GM12878 (cell line): ENCODE measurements around the gene DDX10.

Experiments used
- BHLHE40 ChIP-seq, 2 experiments: fragments of 450-650 bp in 1 of 2; IDR thresholded peaks; 2 replicates each; pipeline ENCODE4 v1.6.1; 2011 to 2017; ENCODE audit warnings: low read depth in 2 of 2, borderline replicate concordance in 1 of 2, improper control_type of control experiment in 1 of 2, low read length in 1 of 2, mild to moderate bottlenecking in 1 of 2
- CTCF ChIP-seq, 3 experiments: IDR thresholded peaks in 2 of 3; conservative IDR thresholded peaks in 1 of 3; 2 replicates each; pipeline ENCODE4 v1.5.1; 2011; ENCODE audit warnings: low read depth in 3 of 3, low read length in 3 of 3, mild to moderate bottlenecking in 3 of 3, control low read depth in 2 of 3, moderate library complexity in 2 of 3, inconsistent platforms in 1 of 3, mixed read lengths in 1 of 3; ENCODE audit not compliant: control insufficient read depth in 2 of 3, insufficient read depth in 1 of 3; ENCODE audit errors: extremely low read depth in 1 of 3
- EP300 ChIP-seq, 2 experiments: fragments of 150-350 bp in 1 of 2; IDR thresholded peaks; 2 replicates each; pipeline ENCODE4 v1.6.1; 2011 to 2012; ENCODE audit warnings: low read depth in 2 of 2, low read length in 2 of 2, borderline replicate concordance in 1 of 2, improper control_type of control experiment in 1 of 2, inconsistent platforms in 1 of 2; ENCODE audit not compliant: control insufficient read depth in 1 of 2
- GABPA ChIP-seq: IDR thresholded peaks from 2 replicates; pipeline ENCODE4 v1.6.1; 2014; ENCODE audit warnings: antibody characterized with exemption, low read depth, mild to moderate bottlenecking, inconsistent platforms
- HDAC2 ChIP-seq: fragments of 200-600 bp; sonication (generic); IDR thresholded peaks from 2 replicates; pipeline ENCODE4 v1.6.1; 2017
- MYC ChIP-seq: IDR thresholded peaks from 2 replicates; pipeline ENCODE4 v1.6.1; 2011; ENCODE audit warnings: mild to moderate bottlenecking, low read length, moderate library complexity, inconsistent platforms; ENCODE audit not compliant: insufficient read depth, insufficient replicate concordance, insufficient read length, severe bottlenecking
- PML ChIP-seq: IDR thresholded peaks from 2 replicates; pipeline ENCODE4 v1.6.1; 2012; ENCODE audit warnings: low read length, inconsistent platforms
- POLR2AphosphoS5 ChIP-seq: IDR thresholded peaks from 2 replicates; pipeline ENCODE4 v1.6.1; 2011; ENCODE audit warnings: mild to moderate bottlenecking, low read length, inconsistent platforms
- RUNX3 ChIP-seq: IDR thresholded peaks from 2 replicates; pipeline ENCODE4 v1.6.1; 2012; ENCODE audit warnings: low read length, inconsistent platforms
- SMAD1 ChIP-seq: fragments of 450-650 bp; IDR thresholded peaks from 2 replicates; pipeline ENCODE4 v1.6.1; 2018; ENCODE audit warnings: mild to moderate bottlenecking, low read depth; ENCODE audit not compliant: partially characterized antibody
- SP1 ChIP-seq: IDR thresholded peaks from one replicate; pipeline ENCODE4 v1.6.1; 2011; ENCODE audit warnings: low read depth, low read length
- YY1 ChIP-seq: IDR thresholded peaks from 2 replicates; pipeline ENCODE4 v1.6.1; 2011; ENCODE audit warnings: low read depth, mild to moderate bottlenecking, low read length
- ZNF384 ChIP-seq: IDR thresholded peaks from 2 replicates; pipeline ENCODE4 v1.6.1; 2012; ENCODE audit warnings: low read depth, mild to moderate bottlenecking, low read length, improper control_type of control experiment, borderline replicate concordance
- ZNF687 ChIP-seq: fragments of 450-650 bp; IDR thresholded peaks from 2 replicates; pipeline ENCODE4 v1.6.1; 2017; ENCODE audit warnings: mild to moderate bottlenecking, moderate library complexity

- TF ChIP-seq YY1: no peak
- TF ChIP-seq POLR2AphosphoS5: no peak
- TF ChIP-seq PML: no peak
- no peak for TF ChIP-seq HDAC2
- no peak for TF ChIP-seq MYC
- no peak for TF ChIP-seq SP1
- TF ChIP-seq CTCF (IDR thresholded peaks at IDR 0.05 in 2 of 3, conservative IDR thresholded peaks at IDR 0.05 in 1 of 3; ENCODE audit: control insufficient read depth in 2 of 3, extremely low read depth in 1 of 3, insufficient read depth in 1 of 3, low read depth in 3 of 3, low read length in 3 of 3): no peak
- no peak for TF ChIP-seq SMAD1
- TF ChIP-seq EP300 (IDR thresholded peaks at IDR 0.05; ENCODE audit: borderline replicate concordance in 1 of 2, control insufficient read depth in 1 of 2, low read depth in 2 of 2, low read length in 2 of 2): no peak
- TF ChIP-seq ZNF687: no peak
- no peak for TF ChIP-seq BHLHE40 (IDR thresholded peaks at IDR 0.05; ENCODE audit: borderline replicate concordance in 1 of 2, low read depth in 2 of 2, low read length in 1 of 2)
- TF ChIP-seq GABPA: no peak
- no peak for TF ChIP-seq RUNX3
- TF ChIP-seq ZNF384: no peak
These were observed 320.5 kb downstream of the DDX10 start for GRCh38 chr11:108985236-108985944.
